ENCODE results near the gene LRIF1.

- TF ChIP-seq, protein P1, sequence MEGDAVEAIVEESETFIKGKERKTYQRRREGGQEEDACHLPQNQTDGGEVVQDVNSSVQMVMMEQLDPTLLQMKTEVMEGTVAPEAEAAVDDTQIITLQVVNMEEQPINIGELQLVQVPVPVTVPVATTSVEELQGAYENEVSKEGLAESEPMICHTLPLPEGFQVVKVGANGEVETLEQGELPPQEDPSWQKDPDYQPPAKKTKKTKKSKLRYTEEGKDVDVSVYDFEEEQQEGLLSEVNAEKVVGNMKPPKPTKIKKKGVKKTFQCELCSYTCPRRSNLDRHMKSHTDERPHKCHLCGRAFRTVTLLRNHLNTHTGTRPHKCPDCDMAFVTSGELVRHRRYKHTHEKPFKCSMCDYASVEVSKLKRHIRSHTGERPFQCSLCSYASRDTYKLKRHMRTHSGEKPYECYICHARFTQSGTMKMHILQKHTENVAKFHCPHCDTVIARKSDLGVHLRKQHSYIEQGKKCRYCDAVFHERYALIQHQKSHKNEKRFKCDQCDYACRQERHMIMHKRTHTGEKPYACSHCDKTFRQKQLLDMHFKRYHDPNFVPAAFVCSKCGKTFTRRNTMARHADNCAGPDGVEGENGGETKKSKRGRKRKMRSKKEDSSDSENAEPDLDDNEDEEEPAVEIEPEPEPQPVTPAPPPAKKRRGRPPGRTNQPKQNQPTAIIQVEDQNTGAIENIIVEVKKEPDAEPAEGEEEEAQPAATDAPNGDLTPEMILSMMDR (IDR thresholded peaks at IDR 0.05 in 8 of 11, conservative IDR thresholded peaks at IDR 0.05 in 3 of 11): no peak
- no peak for TF ChIP-seq POLR2A (IDR thresholded peaks at IDR 0.05)
These were observed 59.7 kb downstream of the LRIF1 start for GRCh38 chr1:110903853-110904500.

Measured in spleen (tissue), 7 donors.